ENCODE measurements around the gene ALK.

DNA sequence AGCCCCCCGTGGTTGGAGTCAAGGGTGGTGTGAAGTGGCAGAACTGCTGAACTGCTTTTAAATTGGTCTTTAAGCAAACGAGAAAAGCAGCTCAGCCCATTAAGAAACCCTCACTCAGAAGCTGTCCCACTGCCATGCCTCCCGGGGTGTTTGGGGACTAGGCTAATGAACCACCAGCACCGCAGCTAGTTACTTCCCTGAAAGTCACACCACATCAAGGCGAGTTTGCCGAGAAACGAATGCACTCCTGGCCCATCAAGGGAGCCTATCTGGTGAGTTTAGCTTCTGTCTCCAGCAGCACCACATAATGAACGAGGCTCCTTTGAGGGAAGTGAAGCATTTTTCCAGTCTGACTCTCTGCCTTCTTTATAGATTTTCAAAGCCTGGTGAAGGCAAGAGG is 14.6 kb upstream of the ALK start:
- TF ChIP-seq, protein P1, sequence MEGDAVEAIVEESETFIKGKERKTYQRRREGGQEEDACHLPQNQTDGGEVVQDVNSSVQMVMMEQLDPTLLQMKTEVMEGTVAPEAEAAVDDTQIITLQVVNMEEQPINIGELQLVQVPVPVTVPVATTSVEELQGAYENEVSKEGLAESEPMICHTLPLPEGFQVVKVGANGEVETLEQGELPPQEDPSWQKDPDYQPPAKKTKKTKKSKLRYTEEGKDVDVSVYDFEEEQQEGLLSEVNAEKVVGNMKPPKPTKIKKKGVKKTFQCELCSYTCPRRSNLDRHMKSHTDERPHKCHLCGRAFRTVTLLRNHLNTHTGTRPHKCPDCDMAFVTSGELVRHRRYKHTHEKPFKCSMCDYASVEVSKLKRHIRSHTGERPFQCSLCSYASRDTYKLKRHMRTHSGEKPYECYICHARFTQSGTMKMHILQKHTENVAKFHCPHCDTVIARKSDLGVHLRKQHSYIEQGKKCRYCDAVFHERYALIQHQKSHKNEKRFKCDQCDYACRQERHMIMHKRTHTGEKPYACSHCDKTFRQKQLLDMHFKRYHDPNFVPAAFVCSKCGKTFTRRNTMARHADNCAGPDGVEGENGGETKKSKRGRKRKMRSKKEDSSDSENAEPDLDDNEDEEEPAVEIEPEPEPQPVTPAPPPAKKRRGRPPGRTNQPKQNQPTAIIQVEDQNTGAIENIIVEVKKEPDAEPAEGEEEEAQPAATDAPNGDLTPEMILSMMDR (IDR thresholded peaks at IDR 0.05), result no peak
- TF ChIP-seq POLR2A (IDR thresholded peaks at IDR 0.05), result no peak
